SK-N-SH (cell line): ENCODE data around the gene RAB38. TPM values are rescaled to one million over a fixed set of nuclear protein-coding genes. Genes with fewer than 3 reads are reported as not detected.

Experiments used
- CTCF ChIA-PET: fragments of 300-600, 350-600 bp; formaldehyde crosslinking; extraction: SDS; loops from one replicate; lab custom pipeline; 2021; lab: Yijun Ruan, JAX
- POLR2A ChIA-PET: fragments of 350-600 bp; sonication (Branson Sonifier 250); formaldehyde crosslinking; extraction: SDS; loops from one replicate; lab custom pipeline; 2020; ENCODE audit warnings: antibody characterized with exemption, inconsistent platforms; lab: Yijun Ruan, JAX
- DNase-seq: peaks from one replicate; pipeline ENCODE4 v3.0.0; 2012
- H2AFZ ChIP-seq: fragments of 200-600 bp; sonication (generic); 2 replicates; pipeline ENCODE4 v1.8.1; 2016; ENCODE audit warnings: antibody characterized with exemption, mild to moderate bottlenecking, low read depth
- H3F3A ChIP-seq: fragments of 200-600 bp; sonication (generic); replicated peaks from 2 replicates; pipeline ENCODE3; 2016; ENCODE audit warnings: antibody characterized with exemption, mild to moderate bottlenecking; ENCODE audit not compliant: insufficient read depth
- H3K27ac ChIP-seq, 2 experiments: fragments of 200-500 bp in 1 of 2; fragments of 200-600 bp in 1 of 2; sonication (Bioruptor generic) in 1 of 2; sonication (generic), shearing (Covaris generic) in 1 of 2; 2 replicates each; pipeline versions ENCODE4 v1.5.1 to v1.6.1; 2014 to 2016; ENCODE audit warnings: low read depth in 2 of 2, inconsistent platforms in 1 of 2, low read length in 1 of 2, mild to moderate bottlenecking in 1 of 2, mixed read lengths in 1 of 2
- H3K27me3 ChIP-seq: fragments of 200-600 bp; sonication (generic), shearing (Covaris generic); 2 replicates; pipeline ENCODE4 v1.6.1; 2016; ENCODE audit warnings: mixed run types; ENCODE audit not compliant: insufficient read depth
- H3K36me3 ChIP-seq, 2 experiments: fragments of 200-500 bp in 1 of 2; fragments of 200-600 bp in 1 of 2; sonication (Bioruptor generic) in 1 of 2; sonication (generic) in 1 of 2; replicated peaks in 1 of 2; 2 replicates each; pipeline versions ENCODE3 to v1.5.1; 2014 to 2016; ENCODE audit warnings: low read length in 1 of 2, mild to moderate bottlenecking in 1 of 2; ENCODE audit not compliant: insufficient read depth in 2 of 2, control insufficient read depth in 1 of 2
- H3K4me1 ChIP-seq, 2 experiments: fragments of 200-500 bp in 1 of 2; fragments of 200-600 bp in 1 of 2; sonication (Bioruptor generic) in 1 of 2; sonication (generic), shearing (Covaris generic) in 1 of 2; 2 replicates each; pipeline versions ENCODE4 v1.5.1 to v1.6.1; 2014 to 2016; ENCODE audit warnings: low read depth in 1 of 2, low read length in 1 of 2, mixed run types in 1 of 2; ENCODE audit not compliant: insufficient read depth in 2 of 2, control insufficient read depth in 1 of 2
- H3K4me2 ChIP-seq: fragments of 200-600 bp; sonication (generic), shearing (Covaris generic); 2 replicates; pipeline ENCODE4 v1.6.1; 2017; ENCODE audit warnings: mixed run types
- H3K4me3 ChIP-seq, 2 experiments: fragments of 200-500 bp in 1 of 2; fragments of 200-600 bp in 1 of 2; sonication (Bioruptor generic) in 1 of 2; sonication (generic), shearing (Covaris generic) in 1 of 2; 2 replicates each; pipeline versions ENCODE4 v1.5.1 to v1.8.1; 2014 to 2016; ENCODE audit warnings: low read depth in 2 of 2, inconsistent platforms in 1 of 2, low read length in 1 of 2, mild to moderate bottlenecking in 1 of 2, mixed read lengths in 1 of 2, moderate library complexity in 1 of 2
- H3K79me2 ChIP-seq: fragments of 200-600 bp; sonication (generic); 2 replicates; pipeline ENCODE4 v1.8.1; 2017; ENCODE audit warnings: mild to moderate bottlenecking; ENCODE audit not compliant: insufficient read depth
- H3K9ac ChIP-seq: fragments of 200-600 bp; sonication (generic); 2 replicates; pipeline ENCODE4 v1.6.1; 2017; ENCODE audit warnings: mixed run types
- H3K9me2 ChIP-seq: fragments of 200-600 bp; sonication (generic); 2 replicates; pipeline ENCODE4 v1.6.1; 2017; ENCODE audit warnings: mixed run types
- H3K9me3 ChIP-seq: fragments of 200-600 bp; sonication (generic); 2 replicates; pipeline ENCODE4 v1.6.1; 2017; ENCODE audit warnings: mixed run types, mild to moderate bottlenecking, moderate library complexity
- H4K20me1 ChIP-seq: fragments of 200-600 bp; sonication (generic); 2 replicates; pipeline ENCODE4 v1.6.1; 2017; ENCODE audit warnings: mild to moderate bottlenecking, mixed run types; ENCODE audit not compliant: insufficient read depth
- CHD2 ChIP-seq: fragments of 150-350 bp; IDR thresholded peaks from 2 replicates; pipeline ENCODE4 v1.6.1; 2018; ENCODE audit warnings: low read length; ENCODE audit not compliant: partially characterized antibody
- CTCF ChIP-seq: fragments of 200-600 bp; sonication (generic); IDR thresholded peaks from 2 replicates; pipeline ENCODE4 v1.6.1; 2017; ENCODE audit warnings: antibody characterized with exemption, mild to moderate bottlenecking, moderate library complexity
- ELF1 ChIP-seq: IDR thresholded peaks from 2 replicates; pipeline ENCODE4 v1.4.0; 2012
- FOXJ3 ChIP-seq: sonication (generic); formaldehyde crosslinking; IDR thresholded peaks from 2 replicates; pipeline ENCODE4 v1.5.1; 2020; ENCODE audit warnings: mild to moderate bottlenecking, missing genetic modification reagents
- FOXM1 ChIP-seq: IDR thresholded peaks from 2 replicates; pipeline ENCODE4 v1.4.0; 2012; ENCODE audit warnings: low read depth, mild to moderate bottlenecking
- GATA2 ChIP-seq: sonication (generic); formaldehyde crosslinking; IDR thresholded peaks from 2 replicates; pipeline ENCODE4 v1.5.0; 2020; ENCODE audit warnings: mild to moderate bottlenecking, missing genetic modification reagents
- JUND ChIP-seq: IDR thresholded peaks from 2 replicates; pipeline ENCODE4 v1.4.0; 2012
- NFIC ChIP-seq: IDR thresholded peaks from 2 replicates; pipeline ENCODE4 v1.4.0; 2012; ENCODE audit warnings: borderline replicate concordance
- NRF1 ChIP-seq: IDR thresholded peaks from 2 replicates; pipeline ENCODE4 v1.6.1; 2012; ENCODE audit warnings: low read depth, mild to moderate bottlenecking, low read length
- PBX3 ChIP-seq: IDR thresholded peaks from 2 replicates; pipeline ENCODE4; 2012
- POLR2AphosphoS5 ChIP-seq: IDR thresholded peaks from 2 replicates; pipeline ENCODE4 v1.6.1; 2012; ENCODE audit warnings: low read depth, low read length
- RAD21 ChIP-seq: IDR thresholded peaks from 2 replicates; pipeline ENCODE4 v1.6.1; 2012; ENCODE audit warnings: mild to moderate bottlenecking, low read length
- RCOR1 ChIP-seq: fragments of 150-350 bp; IDR thresholded peaks from 2 replicates; pipeline ENCODE4 v1.6.1; 2017; ENCODE audit warnings: antibody characterized with exemption, low read length
- RXRA ChIP-seq: IDR thresholded peaks from 2 replicates; pipeline ENCODE4 v1.4.0; 2012; ENCODE audit warnings: low read depth, mild to moderate bottlenecking, borderline replicate concordance
- TAF1 ChIP-seq: IDR thresholded peaks from 2 replicates; pipeline ENCODE4 v1.6.1; 2012; ENCODE audit warnings: low read depth, mild to moderate bottlenecking, low read length, moderate library complexity, borderline replicate concordance
- USF2 ChIP-seq: fragments of 150-350 bp; IDR thresholded peaks from 2 replicates; pipeline ENCODE4 v1.6.1; 2017; ENCODE audit warnings: antibody characterized with exemption, low read length, low read depth, borderline replicate concordance
- ZBTB33 ChIP-seq: IDR thresholded peaks from 2 replicates; pipeline ENCODE4 v1.4.0; 2012; ENCODE audit warnings: low read depth, borderline replicate concordance
- WGBS: methylation state at CpG from one replicate; pipeline ENCODE4 v1.1.6; 2017; ENCODE audit warnings: low lambda C conversion rate; 5-methylcytosine and 5-hydroxymethylcytosine counted together
- polyA plus RNA-seq, 3 experiments: library from polyadenylated mRNA; depleted of rRNA; stranded (reverse); fragments of >200 nt; gene quantifications; 2 replicates each; pipeline ENCODE4 v1.2.3, GENCODE V29; 2012

The RAB38 gene
- polyA plus RNA-seq, 1 of the 3 experiments (the other 2 are of a cell fraction) = 0.66 TPM

GRCh38 chr11:88152381-88152780 lies 22.9 kb downstream of the RAB38 start:
- DNase-seq = no peak
- H3K4me1 ChIP-seq = no peaks in the 10 kb centered on the region
- no peaks in the 10 kb centered on the region for H3F3A ChIP-seq
- H3K79me2 ChIP-seq = no peaks in the 10 kb centered on the region
- POLR2A ChIA-PET = no interaction called here
- no peak overlapping the region for H3K9ac ChIP-seq
- no peak overlapping the region for H3K4me2 ChIP-seq
- no peak overlapping the region for H2AFZ ChIP-seq
- CTCF ChIA-PET = no interaction called here
- no peak overlapping the region for H3K27ac ChIP-seq
- no peaks in the 10 kb centered on the region for H4K20me1 ChIP-seq
- no peak overlapping the region for H3K4me3 ChIP-seq
- no peaks in the 10 kb centered on the region for H3K9me2 ChIP-seq
- H3K9me3 ChIP-seq = no peaks in the 10 kb centered on the region
- no peaks in the 10 kb centered on the region for H3K36me3 ChIP-seq
- H3K27me3 ChIP-seq = no peaks in the 10 kb centered on the region
- TF ChIP-seq RXRA = no peak
- no peak for TF ChIP-seq FOXM1
- TF ChIP-seq, all 33 proteins: peak for 0

GRCh38 chr11:88151709-88152265 lies 23.5 kb downstream of the RAB38 start:
- ChIA-PET POLR2A (no interaction called here), CTCF (no interaction called here)
- no peaks in the 10 kb centered on the region for H3K9me2 ChIP-seq
- H3K4me2 ChIP-seq = no peak overlapping the region
- no peak overlapping the region for H3K27ac ChIP-seq
- TF ChIP-seq ELF1 (no peak), PBX3 (no peak), JUND (no peak), FOXJ3 (CRISPR knock-in tag) (no peak), GATA2 (CRISPR knock-in tag) (no peak), USF2 (no peak), POLR2AphosphoS5 (no peak), CHD2 (no peak), RCOR1 (no peak), NFIC (no peak)
- H3K79me2 ChIP-seq = no peaks in the 10 kb centered on the region
- H3K4me3 ChIP-seq = no peak overlapping the region
- no peaks in the 10 kb centered on the region for H3F3A ChIP-seq
- H3K36me3 ChIP-seq = no peaks in the 10 kb centered on the region
- no peak overlapping the region for H2AFZ ChIP-seq
- H3K4me1 ChIP-seq = no peaks in the 10 kb centered on the region
- H3K9ac ChIP-seq = no peak overlapping the region
- no peaks in the 10 kb centered on the region for H3K9me3 ChIP-seq
- H4K20me1 ChIP-seq = no peaks in the 10 kb centered on the region
- H3K27me3 ChIP-seq = no peaks in the 10 kb centered on the region
- DNase-seq = no peak
- WGBS = 10% methylated on average over 5 of the region's 5 CpGs

GRCh38 chr11:88146106-88146505 lies 29.1 kb downstream of the RAB38 start:
- Histone ChIP-seq H3K4me2 (no peak overlapping the region), H3K27ac (no peak overlapping the region), H3K36me3 (no peaks in the 10 kb centered on the region), H3K4me3 (no peak overlapping the region), H3K9me2 (no peaks in the 10 kb centered on the region), H3K4me1 (no peaks in the 10 kb centered on the region), H3K9me3 (no peaks in the 10 kb centered on the region), H3K27me3 (no peaks in the 10 kb centered on the region), H4K20me1 (no peaks in the 10 kb centered on the region), H2AFZ (no peak overlapping the region), H3F3A (no peaks in the 10 kb centered on the region), H3K9ac (no peak overlapping the region), H3K79me2 (no peaks in the 10 kb centered on the region)
- WGBS = 13% methylated on average over 1 of the region's 1 CpG
- CTCF ChIA-PET = no interaction called here
- no peak for TF ChIP-seq RAD21
- no peak for TF ChIP-seq ZBTB33
- TF ChIP-seq CTCF = no peak
- TF ChIP-seq RCOR1 = no peak
- no peak for TF ChIP-seq NRF1
- no peak for TF ChIP-seq TAF1
- POLR2A ChIA-PET = no interaction called here
- no peak for DNase-seq
